GM12878 (cell line): ENCODE measurements around the gene LASP1. TPM values are rescaled to one million over a fixed set of nuclear protein-coding genes. Genes with fewer than 3 reads are reported as not detected.

Experiments used
- ATF7 ChIP-seq: fragments of 450-650 bp; IDR thresholded peaks from 2 replicates; pipeline ENCODE4 v1.6.1; 2016; ENCODE audit warnings: low read depth, mild to moderate bottlenecking
- BCL11A ChIP-seq: IDR thresholded peaks from 2 replicates; pipeline ENCODE4 v1.6.1; 2011; ENCODE audit warnings: low read depth, low read length
- CHD1 ChIP-seq: IDR thresholded peaks from 2 replicates; pipeline ENCODE4 v1.6.1; 2012; ENCODE audit warnings: low read depth, low read length, improper control_type of control experiment
- E4F1 ChIP-seq: fragments of 450-650 bp; IDR thresholded peaks from 2 replicates; pipeline ENCODE4 v1.6.1; 2018; ENCODE audit warnings: borderline replicate concordance, mild to moderate bottlenecking; ENCODE audit not compliant: partially characterized antibody
- EED ChIP-seq: sonication (generic); IDR thresholded peaks from 2 replicates; pipeline ENCODE4 v1.6.1; 2016; ENCODE audit warnings: antibody characterized with exemption, low read depth
- EGR1 ChIP-seq, 2 experiments: IDR thresholded peaks; 1 replicate in 1 of 2; 2 replicates in 1 of 2; pipeline ENCODE4 v1.6.1; 2011 to 2012; ENCODE audit warnings: low read depth in 2 of 2, low read length in 2 of 2, borderline replicate concordance in 1 of 2, mild to moderate bottlenecking in 1 of 2, moderate library complexity in 1 of 2
- ESRRA ChIP-seq: IDR thresholded peaks from 2 replicates; pipeline ENCODE4 v1.6.1; 2012; ENCODE audit warnings: mild to moderate bottlenecking, low read length, improper control_type of control experiment
- FOS ChIP-seq: IDR thresholded peaks from 3 replicates; pipeline ENCODE4 v1.6.1; 2011; ENCODE audit warnings: borderline replicate concordance; ENCODE audit not compliant: insufficient read length; ENCODE audit errors: extremely low read depth
- HDAC2 ChIP-seq: fragments of 200-600 bp; sonication (generic); IDR thresholded peaks from 2 replicates; pipeline ENCODE4 v1.6.1; 2017
- JUNB ChIP-seq: IDR thresholded peaks from 2 replicates; pipeline ENCODE4 v1.6.1; 2016; ENCODE audit warnings: antibody characterized with exemption, mild to moderate bottlenecking
- MTA3 ChIP-seq: IDR thresholded peaks from 2 replicates; pipeline ENCODE4 v1.6.1; 2012; ENCODE audit warnings: low read length, inconsistent platforms, borderline replicate concordance
- MXI1 ChIP-seq: fragments of 150-350 bp; IDR thresholded peaks from 2 replicates; pipeline ENCODE4 v1.6.1; 2011; ENCODE audit warnings: low read depth, mild to moderate bottlenecking, inconsistent platforms, low read length, improper control_type of control experiment
- NFYA ChIP-seq: IDR thresholded peaks from 2 replicates; pipeline ENCODE4 v1.6.1; 2011; ENCODE audit warnings: low read depth, mild to moderate bottlenecking, low read length, improper control_type of control experiment, borderline replicate concordance
- NKRF ChIP-seq: fragments of 450-650 bp; conservative IDR thresholded peaks from 2 replicates; pipeline ENCODE4 v1.6.1; 2017; ENCODE audit warnings: mild to moderate bottlenecking, moderate library complexity
- POLR2A ChIP-seq: IDR thresholded peaks from 2 replicates; pipeline ENCODE4 v1.6.1; 2011; ENCODE audit warnings: low read depth, mild to moderate bottlenecking, low read length
- RAD51 ChIP-seq: fragments of 450-650 bp; IDR thresholded peaks from 2 replicates; pipeline ENCODE4 v1.6.1; 2016; ENCODE audit warnings: moderate library complexity, mild to moderate bottlenecking, inconsistent platforms
- RBBP5 ChIP-seq: fragments of 200-600 bp; sonication (generic); conservative IDR thresholded peaks from 2 replicates; pipeline ENCODE4 v1.6.1; 2016
- RCOR1 ChIP-seq: conservative IDR thresholded peaks from 2 replicates; pipeline ENCODE4 v1.6.1; 2012; ENCODE audit warnings: low read depth, low read length, improper control_type of control experiment
- SMC3 ChIP-seq: IDR thresholded peaks from 2 replicates; pipeline ENCODE4 v1.6.1; 2011; ENCODE audit warnings: low read length, improper control_type of control experiment, borderline replicate concordance
- STAT1 ChIP-seq: fragments of 450-650 bp; conservative IDR thresholded peaks from 2 replicates; pipeline ENCODE4 v1.6.1; 2014; ENCODE audit warnings: antibody characterized with exemption, mild to moderate bottlenecking
- SUZ12 ChIP-seq: fragments of 200-600 bp; sonication (generic); IDR thresholded peaks from one replicate; pipeline ENCODE4 v1.6.1; 2018; ENCODE audit warnings: antibody characterized with exemption, mild to moderate bottlenecking; ENCODE audit not compliant: unreplicated experiment
- TCF12 ChIP-seq: IDR thresholded peaks from 2 replicates; pipeline ENCODE4 v1.6.1; 2011; ENCODE audit warnings: low read depth, mild to moderate bottlenecking, low read length
- WRNIP1 ChIP-seq: IDR thresholded peaks from 2 replicates; pipeline ENCODE4 v1.6.1; 2011; ENCODE audit warnings: low read depth, low read length, improper control_type of control experiment, borderline replicate concordance
- ZBED1 ChIP-seq: IDR thresholded peaks from 2 replicates; pipeline ENCODE4 v1.6.1; 2016; ENCODE audit warnings: borderline replicate concordance
- ZNF274 ChIP-seq: IDR thresholded peaks from one replicate; pipeline ENCODE4 v1.8.0; 2011; ENCODE audit not compliant: insufficient read length, insufficient read depth
- ZZZ3 ChIP-seq: IDR thresholded peaks from 2 replicates; pipeline ENCODE4 v1.6.1; 2011; ENCODE audit warnings: low read depth; ENCODE audit not compliant: control insufficient read depth, insufficient read length
- polyA plus RNA-seq, 11 experiments: library from polyadenylated mRNA; depleted of rRNA in 4 of 11; unstranded in 6 of 11; stranded (reverse) in 5 of 11; fragments of >200 nt; fragmentation: Nextera tagmentation in 4 of 11; fragmentation: Illumina TruSeq in 1 of 11; extraction: Ambion mirVana in 4 of 11; extraction: Trizol in 1 of 11; gene quantifications; 1 replicate in 1 of 11; 2 replicates in 10 of 11; pipeline versions ENCODE4 v1.2.1 to v1.2.3, GENCODE V29; 2011 to 2016; ENCODE audit warnings: inconsistent platforms in 2 of 11, missing spikeins in 2 of 11, low read depth in 1 of 11
- total RNA-seq, 4 experiments: library from RNA; depleted of rRNA in 3 of 4; stranded (reverse); fragments of >200 nt in 3 of 4; fragmentation: Illumina TruSeq in 1 of 4; extraction: Trizol in 1 of 4; gene quantifications; 2 replicates each; pipeline versions ENCODE4 v1.2.1 to v1.2.3, GENCODE V29; 2013 to 2021
- TF ChIP-seq, protein P1 (sequence below): IDR thresholded peaks from 2 replicates; pipeline ENCODE4 v1.6.1; 2012; ENCODE audit warnings: low read length, inconsistent platforms

LASP1 gene
- total and polyA plus RNA-seq, 10 of the 15 experiments (the other 5 are each of a cell fraction or from before 2014, with no cell fraction given): 21.0 to 114 (median 59.3) TPM

GRCh38 chr17:38898812-38899348, 29.0 kb downstream of the LASP1 start (continued):
- TF ChIP-seq E4F1: no peak
- TF ChIP-seq ZBED1: no peak; the same call in 1 of the 2 replicates
- TF ChIP-seq SMC3: no peak
- TF ChIP-seq WRNIP1: no peak
- TF ChIP-seq FOS: no peak
- no peak for TF ChIP-seq RBBP5
- TF ChIP-seq EGR1 (IDR thresholded peaks at IDR 0.05; ENCODE audit: borderline replicate concordance in 1 of 2, low read depth in 2 of 2, low read length in 2 of 2): peak in 1 of 2 experiments; percentile 87; a peak in 2 of 3 replicates
- no peak for TF ChIP-seq BCL11A
- TF ChIP-seq RAD51: no peak
- TF ChIP-seq RCOR1: no peak
- no peak for TF ChIP-seq HDAC2
- no peak for TF ChIP-seq ZZZ3
- no peak for TF ChIP-seq ZNF274
- TF ChIP-seq ATF7: peak; percentile 66
- TF ChIP-seq TCF12: peak; percentile 92
- TF ChIP-seq JUNB: no peak
- no peak for TF ChIP-seq MXI1
- TF ChIP-seq MTA3: 0 out of 2 replicates have a peak, but pooled peaks have one; percentile 34
- no peak for TF ChIP-seq SUZ12
- TF ChIP-seq NFYA: no peak
- TF ChIP-seq, protein P1, sequence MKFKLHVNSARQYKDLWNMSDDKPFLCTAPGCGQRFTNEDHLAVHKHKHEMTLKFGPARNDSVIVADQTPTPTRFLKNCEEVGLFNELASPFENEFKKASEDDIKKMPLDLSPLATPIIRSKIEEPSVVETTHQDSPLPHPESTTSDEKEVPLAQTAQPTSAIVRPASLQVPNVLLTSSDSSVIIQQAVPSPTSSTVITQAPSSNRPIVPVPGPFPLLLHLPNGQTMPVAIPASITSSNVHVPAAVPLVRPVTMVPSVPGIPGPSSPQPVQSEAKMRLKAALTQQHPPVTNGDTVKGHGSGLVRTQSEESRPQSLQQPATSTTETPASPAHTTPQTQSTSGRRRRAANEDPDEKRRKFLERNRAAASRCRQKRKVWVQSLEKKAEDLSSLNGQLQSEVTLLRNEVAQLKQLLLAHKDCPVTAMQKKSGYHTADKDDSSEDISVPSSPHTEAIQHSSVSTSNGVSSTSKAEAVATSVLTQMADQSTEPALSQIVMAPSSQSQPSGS: no peak
- no peak for TF ChIP-seq STAT1
- no peak for TF ChIP-seq CHD1
- no peak for TF ChIP-seq NKRF
- peak; percentile 71 for TF ChIP-seq POLR2A
- peak; percentile 88 for TF ChIP-seq EED
- TF ChIP-seq ESRRA: peak; percentile 86; the same call in 1 of the 2 replicates
